Uterus (tissue), 4 donors: ENCODE data around the gene ORAI3. TPM values are rescaled to one million over a fixed set of nuclear protein-coding genes. Genes with fewer than 3 reads are reported as not detected.
"Not testable (repeated sequence)": the region's sequence is repeated elsewhere in the genome, so short reads cannot be mapped to it uniquely, and the experiment has no call there.

Experiments used
- DNase-seq, 2 donors: peaks; one replicate each; pipeline ENCODE4 v3.0.0-alpha.2; 2019 to 2020
- H3K27ac ChIP-seq, 2 donors: fragments of 200-600 bp; sonication (generic); 1 replicate in 1 of 2; 2 replicates in 1 of 2; pipeline ENCODE4 v1.5.1; 2016 to 2018
- H3K27me3 ChIP-seq, 2 donors: fragments of 200-600 bp; sonication (generic); one replicate each; pipeline ENCODE4 v1.5.1; 2018 to 2019; ENCODE audit warnings: control low read depth in 1 of 2
- H3K36me3 ChIP-seq, 2 donors: fragments of 200-600 bp; sonication (generic); one replicate each; pipeline ENCODE4 v1.5.1; 2019; ENCODE audit warnings: control low read depth in 1 of 2
- H3K4me1 ChIP-seq, 2 donors: fragments of 200-600 bp; sonication (generic); one replicate each; pipeline ENCODE4 v1.5.1; 2018 to 2019; ENCODE audit warnings: control low read depth in 1 of 2
- H3K4me3 ChIP-seq, 2 donors: fragments of 200-600 bp; sonication (generic); 1 replicate in 1 of 2; 2 replicates in 1 of 2; pipeline ENCODE4 v1.5.1; 2018 to 2019; ENCODE audit warnings: mild to moderate bottlenecking in 1 of 2
- H3K9me3 ChIP-seq, 2 donors: fragments of 200-600 bp; sonication (generic); one replicate each; pipeline ENCODE4 v1.5.1; 2019; ENCODE audit warnings: control low read depth in 1 of 2
- POLR2A ChIP-seq, 2 donors: fragments of 450-650 bp; IDR thresholded peaks; one replicate each; pipeline ENCODE4 v1.6.1; 2016; ENCODE audit warnings: antibody characterized with exemption in 2 of 2, mild to moderate bottlenecking in 1 of 2, moderate library complexity in 1 of 2
- intact Hi-C: fragments of 100-400 bp; cut with DNase I; formaldehyde crosslinking; loops from one replicate; pipeline ENCODE4 v1.15.1; 2023; ENCODE audit warnings: low total_unique reads
- total RNA-seq, 4 donors: library from RNA; depleted of rRNA in 3 of 4; stranded (reverse); fragments of >200 nt in 3 of 4; gene quantifications; one replicate each; pipeline versions ENCODE4 v1.1.0 to v1.2.4, GENCODE V29; 2014 to 2023
- TF ChIP-seq, protein P1 (sequence below), 4 experiments: fragments of 200-600 bp in 2 of 4; fragments of 450-650 bp in 2 of 4; sonication (generic) in 2 of 4; IDR thresholded peaks; one replicate each; pipeline ENCODE4 v1.5.1; 2016 to 2019; ENCODE audit warnings: antibody characterized with exemption in 4 of 4, mild to moderate bottlenecking in 2 of 4, moderate library complexity in 1 of 4
- donor health status: DM: yes; HTN: yes; CAD: no.

Gene ORAI3
- total RNA-seq, 4 donors from 2014 or later, result 21.7 to 65.0 (median 27.9) TPM

DNA sequence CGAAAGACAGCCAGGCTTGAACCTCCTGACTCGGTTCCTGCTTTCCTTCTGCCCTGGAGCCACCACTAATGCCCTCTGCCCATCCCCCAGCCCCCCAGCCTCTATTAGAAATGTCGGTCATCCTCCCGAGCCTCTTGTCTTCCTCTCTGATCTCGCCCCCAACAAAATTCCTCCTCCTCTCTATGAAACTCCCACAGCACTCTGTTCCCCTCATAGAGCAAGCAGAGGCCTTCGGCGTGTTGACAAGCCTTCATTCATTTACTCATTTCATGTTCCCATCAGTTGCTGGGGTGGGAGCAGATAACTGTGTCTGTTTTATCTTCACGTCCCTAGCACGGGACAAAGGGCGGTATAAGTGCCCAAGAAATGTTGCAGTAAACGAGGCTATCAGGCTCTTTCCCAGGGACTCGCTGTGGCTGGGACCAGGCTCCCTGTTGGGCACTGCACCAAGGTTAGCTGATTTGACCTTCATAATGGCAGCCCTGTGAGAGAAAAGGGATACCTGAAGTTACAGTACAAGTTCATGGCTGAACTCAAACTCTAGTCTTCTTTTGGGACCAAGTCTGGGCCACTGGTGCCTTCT, 17.7 kb upstream of the ORAI3 start:
- no peak for DNase-seq
- Histone ChIP-seq H3K36me3 (no peaks in the 10 kb centered on the region), H3K4me1 (no peaks in the 10 kb centered on the region), H3K27me3 (no peaks in the 10 kb centered on the region), H3K4me3 (no peak overlapping the region), H3K9me3 (no peaks in the 10 kb centered on the region), H3K27ac (no peak overlapping the region)
- TF ChIP-seq, protein P1, sequence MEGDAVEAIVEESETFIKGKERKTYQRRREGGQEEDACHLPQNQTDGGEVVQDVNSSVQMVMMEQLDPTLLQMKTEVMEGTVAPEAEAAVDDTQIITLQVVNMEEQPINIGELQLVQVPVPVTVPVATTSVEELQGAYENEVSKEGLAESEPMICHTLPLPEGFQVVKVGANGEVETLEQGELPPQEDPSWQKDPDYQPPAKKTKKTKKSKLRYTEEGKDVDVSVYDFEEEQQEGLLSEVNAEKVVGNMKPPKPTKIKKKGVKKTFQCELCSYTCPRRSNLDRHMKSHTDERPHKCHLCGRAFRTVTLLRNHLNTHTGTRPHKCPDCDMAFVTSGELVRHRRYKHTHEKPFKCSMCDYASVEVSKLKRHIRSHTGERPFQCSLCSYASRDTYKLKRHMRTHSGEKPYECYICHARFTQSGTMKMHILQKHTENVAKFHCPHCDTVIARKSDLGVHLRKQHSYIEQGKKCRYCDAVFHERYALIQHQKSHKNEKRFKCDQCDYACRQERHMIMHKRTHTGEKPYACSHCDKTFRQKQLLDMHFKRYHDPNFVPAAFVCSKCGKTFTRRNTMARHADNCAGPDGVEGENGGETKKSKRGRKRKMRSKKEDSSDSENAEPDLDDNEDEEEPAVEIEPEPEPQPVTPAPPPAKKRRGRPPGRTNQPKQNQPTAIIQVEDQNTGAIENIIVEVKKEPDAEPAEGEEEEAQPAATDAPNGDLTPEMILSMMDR (IDR thresholded peaks at IDR 0.05), result no peak
- no peak for TF ChIP-seq POLR2A (IDR thresholded peaks at IDR 0.05)
- intact Hi-C loops, result no loop called here

DNA sequence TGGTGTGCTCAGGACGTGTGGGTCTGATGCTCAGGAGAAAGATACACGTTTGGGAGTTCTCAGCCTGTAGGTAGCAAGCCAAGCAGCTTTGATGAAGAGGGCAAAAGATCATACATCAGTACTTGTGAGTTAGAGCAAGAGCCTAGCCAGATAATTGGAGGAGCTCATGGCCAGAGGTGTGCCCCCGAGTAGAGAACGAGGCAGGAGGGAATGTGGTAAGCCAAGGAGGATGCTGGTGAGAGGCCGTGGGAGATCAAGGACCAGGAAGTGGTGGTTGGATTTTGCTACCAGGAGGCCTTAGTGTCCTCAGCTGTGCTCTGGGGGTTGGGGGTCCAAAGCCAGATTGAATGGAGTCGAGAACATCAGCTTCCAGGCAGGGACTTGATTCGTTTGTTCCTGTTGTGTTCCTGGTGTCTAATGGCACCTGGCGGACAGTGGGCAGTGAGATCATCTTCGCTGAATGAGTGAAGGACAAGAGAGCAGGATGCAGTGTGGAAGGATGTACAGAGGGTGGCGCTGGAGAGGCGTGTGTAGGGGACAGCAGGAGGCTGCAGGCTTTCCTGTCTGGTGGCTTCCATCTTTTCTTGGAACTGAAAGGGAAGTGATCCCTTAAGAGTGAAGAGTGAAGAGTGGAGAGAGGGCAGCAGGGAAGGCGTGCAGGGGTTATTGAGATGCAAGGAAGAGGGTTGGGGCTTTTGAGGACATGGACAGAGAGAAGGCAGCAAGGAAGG, 13.9 kb upstream of the ORAI3 start:
- H3K27me3 ChIP-seq, result no peaks in the 10 kb centered on the region
- no peaks in the 10 kb centered on the region for H3K9me3 ChIP-seq
- H3K27ac ChIP-seq, result no peak overlapping the region
- no peak overlapping the region for H3K4me3 ChIP-seq
- intact Hi-C loops, result no loop called here
- no peak for DNase-seq
- H3K4me1 ChIP-seq, result no peaks in the 10 kb centered on the region
- TF ChIP-seq, protein P1 (IDR thresholded peaks at IDR 0.05), result peak in 2 of 4 experiments; percentile 15 to 34
- TF ChIP-seq POLR2A (IDR thresholded peaks at IDR 0.05), result no peak
- H3K36me3 ChIP-seq, result no peaks in the 10 kb centered on the region

DNA sequence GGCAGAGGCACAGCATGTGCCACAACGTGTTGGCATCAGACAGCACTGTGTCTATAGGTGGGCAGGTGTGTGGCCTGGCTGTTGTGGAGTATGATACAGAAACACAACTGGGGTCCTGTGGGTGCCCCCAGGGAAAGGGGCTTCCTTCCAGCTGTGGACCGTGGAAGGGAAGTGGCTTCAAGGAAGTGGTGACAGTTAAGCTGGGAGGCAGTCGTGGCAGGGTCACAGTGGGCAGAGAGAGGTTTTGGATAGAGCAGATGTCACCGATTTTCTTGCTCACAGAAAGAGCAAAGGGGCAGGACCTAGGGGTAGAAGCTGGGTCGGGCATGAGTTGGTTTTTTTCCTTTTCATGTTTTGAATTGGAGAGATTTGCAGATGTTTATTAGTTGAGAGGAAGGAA, 11.2 kb upstream of the ORAI3 start:
- intact Hi-C loops, result no loop called here
- Histone ChIP-seq H3K36me3 (no peaks in the 10 kb centered on the region), H3K27ac (no peak overlapping the region), H3K4me1 (peaks cover 0 to 6% of the 10 kb centered on the region in 2 donors), H3K4me3 (no peak overlapping the region), H3K27me3 (no peaks in the 10 kb centered on the region), H3K9me3 (no peaks in the 10 kb centered on the region)
- TF ChIP-seq POLR2A (IDR thresholded peaks at IDR 0.05), result no peak
- TF ChIP-seq, protein P1 (IDR thresholded peaks at IDR 0.05), result no peak
- DNase-seq, result no peak

DNA sequence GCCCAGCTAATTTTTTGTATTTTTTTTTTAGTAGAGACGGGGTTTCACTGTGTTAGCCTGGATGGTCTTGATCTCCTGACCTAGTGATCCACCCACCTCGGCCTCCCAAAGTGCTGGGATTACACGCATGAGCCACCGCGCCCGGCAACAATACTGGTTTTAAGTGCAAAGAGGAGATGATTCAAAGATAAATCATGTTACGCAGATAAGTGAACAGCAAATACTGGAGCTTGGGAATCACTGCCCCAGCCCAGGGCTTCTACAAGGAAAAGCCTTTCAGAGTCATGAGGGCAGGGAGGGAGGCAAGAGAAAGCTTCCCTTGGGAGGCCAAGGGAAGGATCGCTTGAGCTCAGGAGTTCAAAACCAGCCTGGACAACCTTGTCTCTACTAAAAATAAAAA, 9.3 kb upstream of the ORAI3 start:
- DNase-seq, H3K27ac ChIP-seq, intact Hi-C loops, H3K4me1 ChIP-seq, H3K4me3 ChIP-seq, H3K36me3 ChIP-seq, H3K27me3 ChIP-seq, H3K9me3 ChIP-seq: not testable (repeated sequence)

DNA sequence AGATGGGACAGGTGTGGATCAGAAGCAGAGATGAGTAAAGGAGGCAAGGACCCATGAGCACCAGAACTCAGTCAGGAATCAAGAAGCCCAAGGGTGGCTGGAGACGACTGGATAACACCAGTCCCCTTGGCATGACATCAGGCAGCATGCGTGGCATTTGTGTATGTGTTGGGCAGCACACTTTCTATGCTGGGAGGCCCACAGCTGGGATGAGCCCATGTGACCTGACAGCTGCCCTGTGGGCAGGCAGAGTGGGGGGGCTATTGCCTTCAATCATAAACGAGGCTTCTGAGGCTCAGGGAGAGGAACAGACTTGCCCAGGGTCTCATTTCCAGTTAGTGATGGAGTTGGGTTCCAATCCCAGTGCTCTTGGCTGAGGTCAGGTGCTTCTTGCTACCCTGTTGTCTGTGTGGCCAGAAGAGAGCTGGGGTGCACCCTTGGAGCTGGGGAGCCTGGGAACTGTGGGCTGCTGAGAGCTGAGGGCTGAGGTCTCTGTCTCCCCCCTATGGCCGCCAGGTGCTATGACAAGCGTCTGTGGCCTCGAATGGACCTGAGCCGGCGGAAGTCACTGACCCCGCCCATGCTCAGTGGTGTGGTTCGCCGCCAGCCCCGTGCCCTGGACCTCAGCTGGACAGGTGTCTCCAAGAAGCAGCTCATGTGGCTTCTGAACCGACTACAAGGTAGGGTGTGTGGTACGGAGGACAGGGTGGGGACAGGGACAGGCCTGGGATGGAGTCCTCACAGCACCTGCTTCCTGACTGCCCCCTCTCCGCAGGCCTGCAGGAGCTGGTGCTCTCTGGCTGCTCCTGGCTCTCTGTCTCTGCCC, 7.1 kb upstream of the ORAI3 start:
- intact Hi-C loops, result no loop called here
- H3K36me3 ChIP-seq, result no peaks in the 10 kb centered on the region
- peak; percentile 66 to 67 for DNase-seq
- H3K27me3 ChIP-seq, result no peaks in the 10 kb centered on the region
- TF ChIP-seq, protein P1 (IDR thresholded peaks at IDR 0.05), result peak; percentile 63 to 87 (median 82)
- no peak for TF ChIP-seq POLR2A (IDR thresholded peaks at IDR 0.05)
- no peaks in the 10 kb centered on the region for H3K9me3 ChIP-seq
- H3K4me1 ChIP-seq, result peaks cover 0 to 6% of the 10 kb centered on the region in 2 donors
- peak overlapping the region in 1 of 2 donors; percentile 3 for H3K27ac ChIP-seq
- no peak overlapping the region for H3K4me3 ChIP-seq
